Measurements from ENCODE around the gene STIP1.
A peak's percentile ranks its signal among the peaks of the same experiment; 100 is the strongest.
"Not testable (repeated sequence)": the region's sequence is repeated elsewhere in the genome, so short reads cannot be mapped to it uniquely, and the experiment has no call there.

The STIP1 gene

GRCh38 chr11:64245401-64245796 is 59.4 kb downstream of the STIP1 start:
- no peak for TF ChIP-seq CTCF (IDR thresholded peaks at IDR 0.05; ENCODE audit: low read depth, low read length)

GRCh38 chr11:64245797-64246620 is 60.0 kb downstream of the STIP1 start:
- peak; percentile 84 to 93 for DNase-seq (ENCODE audit: low read depth in 2 of 2)
- H3K4me3 ChIP-seq (replicated peaks in 1 of 2; ENCODE audit: low read depth in 2 of 2, low read length in 2 of 2), result peak overlapping the region; percentile 78 to 90
- no peak for TF ChIP-seq CTCF (IDR thresholded peaks at IDR 0.05; ENCODE audit: low read depth, low read length)

More at GRCh38 chr11:64245401-64245796, 59.4 kb downstream of the STIP1 start:
- H3K4me3 ChIP-seq (replicated peaks in 1 of 2; ENCODE audit: low read depth in 2 of 2, low read length in 2 of 2), result peak overlapping the region; percentile 78 to 90
- DNase-seq (ENCODE audit: low read depth in 2 of 2), result no peak

- DNase-seq (ENCODE audit: low read depth in 2 of 2), result not testable (repeated sequence)
- H3K4me3 ChIP-seq (replicated peaks in 1 of 2; ENCODE audit: low read depth in 2 of 2, low read length in 2 of 2), result peak overlapping the region in 1 of 2 donors; percentile 78
Measured at GRCh38 chr11:64246621-64246870, 60.6 kb downstream of the STIP1 start.

- H3K4me3 ChIP-seq (replicated peaks in 1 of 2; ENCODE audit: low read depth in 2 of 2, low read length in 2 of 2), result peak within 1 kb of the TSS; percentile 78 to 90
- TF ChIP-seq CTCF (IDR thresholded peaks at IDR 0.05; ENCODE audit: low read depth, low read length), result no peak
- peak; percentile 84 to 90 for DNase-seq (ENCODE audit: low read depth in 2 of 2)
Measured at GRCh38 chr11:64246871-64247728, 61.1 kb downstream of the STIP1 start, which contains the start of gene PPP1R14B. PPP1R14B (minus strand) TSS chr11:64246943; CDS start chr11:64246673, 270 bp downstream.

GRCh38 chr11:64247729-64248531 is 62.0 kb downstream of the STIP1 start:
- no peak for TF ChIP-seq CTCF (IDR thresholded peaks at IDR 0.05; ENCODE audit: low read depth, low read length)
- DNase-seq (ENCODE audit: low read depth in 2 of 2), result no peak
- peak overlapping the region; percentile 67 to 71 for H3K4me3 ChIP-seq (replicated peaks in 1 of 2; ENCODE audit: low read depth in 2 of 2, low read length in 2 of 2)

- DNase-seq (ENCODE audit: low read depth in 2 of 2), result no peak
- TF ChIP-seq CTCF (IDR thresholded peaks at IDR 0.05; ENCODE audit: low read depth, low read length), result no peak
- no peak overlapping the region for H3K4me3 ChIP-seq (replicated peaks in 1 of 2; ENCODE audit: low read depth in 2 of 2, low read length in 2 of 2)
Measured at GRCh38 chr11:64248578-64248977, 62.6 kb downstream of the STIP1 start.

Measured in cardiac fibroblast (primary cell).